H4 (cell line): ENCODE results near the gene PLXNA1. TPM values are rescaled to one million over a fixed set of nuclear protein-coding genes. Genes with fewer than 3 reads are reported as not detected.

Experiments used
- DNase-seq: peaks from one replicate; pipeline ENCODE4 v3.0.0-alpha.2; 2015; ENCODE audit warnings: low spot score
- total RNA-seq: library from RNA; depleted of rRNA; stranded (reverse); fragments of >200 nt; shearing (Covaris generic); gene quantifications from 2 replicates; pipeline ENCODE4 v1.2.3, GENCODE V29; 2014

The PLXNA1 gene
- total RNA-seq, 1 experiment from 2014 or later, result 15.9 TPM

DNA sequence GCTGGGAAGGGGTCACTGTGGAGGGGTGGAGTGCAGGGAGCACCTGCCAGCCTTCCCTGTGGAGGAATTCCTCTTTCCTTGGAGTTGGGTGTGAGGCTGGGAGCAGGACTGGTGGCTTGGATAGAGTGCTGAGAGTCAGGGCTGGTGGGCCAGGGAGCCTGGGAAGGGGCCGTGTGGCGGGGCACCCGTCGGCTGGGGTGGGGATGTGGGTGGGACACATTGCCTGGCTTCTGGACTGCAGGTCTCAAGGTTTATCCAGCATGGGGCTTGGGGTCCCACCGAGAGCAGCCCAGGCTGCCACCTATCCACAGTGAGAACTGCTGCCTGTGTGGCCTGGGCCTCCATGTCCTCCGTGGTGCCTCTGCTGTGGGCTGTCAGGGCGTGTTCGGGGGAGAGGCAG is 4.7 kb downstream of the PLXNA1 start:
- DNase-seq, result no peak

DNA sequence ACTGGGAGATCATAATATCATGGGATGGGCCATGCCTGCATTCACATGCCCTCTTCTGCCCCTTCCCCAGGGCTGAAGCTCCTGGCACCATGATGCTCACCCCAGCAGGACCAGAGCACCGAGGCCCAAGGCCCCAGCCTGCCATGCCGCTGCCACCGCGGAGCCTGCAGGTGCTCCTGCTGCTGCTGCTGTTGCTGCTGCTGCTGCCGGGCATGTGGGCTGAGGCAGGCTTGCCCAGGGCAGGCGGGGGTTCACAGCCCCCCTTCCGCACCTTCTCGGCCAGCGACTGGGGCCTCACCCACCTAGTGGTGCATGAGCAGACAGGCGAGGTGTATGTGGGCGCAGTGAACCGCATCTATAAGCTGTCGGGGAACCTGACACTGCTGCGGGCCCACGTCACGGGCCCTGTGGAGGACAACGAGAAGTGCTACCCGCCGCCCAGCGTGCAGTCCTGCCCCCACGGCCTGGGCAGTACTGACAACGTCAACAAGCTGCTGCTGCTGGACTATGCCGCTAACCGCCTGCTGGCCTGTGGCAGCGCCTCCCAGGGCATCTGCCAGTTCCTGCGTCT is 5.6 kb downstream of the PLXNA1 start:
- no peak for DNase-seq

DNA sequence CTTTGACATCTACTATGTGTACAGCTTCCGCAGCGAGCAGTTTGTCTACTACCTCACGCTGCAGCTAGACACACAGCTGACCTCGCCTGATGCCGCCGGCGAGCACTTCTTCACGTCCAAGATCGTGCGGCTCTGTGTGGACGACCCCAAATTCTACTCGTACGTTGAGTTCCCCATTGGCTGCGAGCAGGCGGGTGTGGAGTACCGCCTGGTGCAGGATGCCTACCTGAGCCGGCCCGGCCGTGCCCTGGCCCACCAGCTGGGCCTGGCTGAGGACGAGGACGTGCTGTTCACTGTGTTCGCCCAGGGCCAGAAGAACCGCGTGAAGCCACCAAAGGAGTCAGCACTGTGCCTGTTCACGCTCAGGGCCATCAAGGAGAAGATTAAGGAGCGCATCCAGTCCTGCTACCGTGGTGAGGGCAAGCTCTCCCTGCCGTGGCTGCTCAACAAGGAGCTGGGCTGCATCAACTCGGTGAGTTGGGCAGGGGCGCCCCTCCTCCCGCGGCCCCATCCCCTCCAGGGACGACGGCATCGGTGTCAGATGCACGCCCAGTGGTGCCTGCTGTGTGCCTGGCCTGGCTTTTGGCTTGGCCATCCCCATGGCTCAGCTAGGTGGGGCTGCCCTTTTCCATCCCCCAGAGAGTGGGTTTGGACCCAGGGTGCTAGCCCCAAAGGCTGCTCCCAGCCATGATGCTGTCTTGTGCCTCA is 6.6 kb downstream of the PLXNA1 start:
- DNase-seq, result no peak

DNA sequence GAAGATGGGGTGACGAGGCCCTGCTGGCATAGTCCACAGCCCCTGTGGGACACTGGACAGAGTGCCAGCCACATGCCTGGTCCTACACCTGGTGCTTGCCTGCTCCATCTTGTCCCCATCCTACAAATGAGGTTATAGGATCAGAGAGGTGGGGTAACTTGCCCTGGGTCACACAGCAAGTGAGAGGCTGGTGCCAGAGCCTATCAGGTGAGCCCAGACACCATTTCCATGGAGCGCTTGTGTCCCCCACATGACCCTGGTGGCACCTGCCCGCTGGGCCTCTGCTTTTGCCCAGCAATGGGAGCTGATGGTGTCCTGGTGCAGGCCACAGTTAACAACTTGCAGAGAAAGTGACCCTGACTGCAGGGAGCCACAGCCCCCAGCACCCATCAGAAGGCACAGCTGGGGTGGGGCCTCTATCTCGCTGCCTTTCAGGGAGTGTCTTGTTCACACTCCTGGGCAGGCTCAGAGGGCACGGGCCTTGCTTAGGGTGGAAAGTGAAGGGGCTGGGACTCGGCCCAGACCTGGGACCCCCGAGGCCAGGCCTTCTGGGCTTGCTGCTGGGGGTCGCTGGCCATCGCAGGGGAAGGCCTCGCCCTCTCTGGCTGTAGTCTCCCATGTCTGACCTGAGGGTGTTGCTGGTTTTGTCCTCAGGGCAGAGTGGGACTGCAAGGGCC is 7.2 kb downstream of the PLXNA1 start:
- no peak for DNase-seq

DNA sequence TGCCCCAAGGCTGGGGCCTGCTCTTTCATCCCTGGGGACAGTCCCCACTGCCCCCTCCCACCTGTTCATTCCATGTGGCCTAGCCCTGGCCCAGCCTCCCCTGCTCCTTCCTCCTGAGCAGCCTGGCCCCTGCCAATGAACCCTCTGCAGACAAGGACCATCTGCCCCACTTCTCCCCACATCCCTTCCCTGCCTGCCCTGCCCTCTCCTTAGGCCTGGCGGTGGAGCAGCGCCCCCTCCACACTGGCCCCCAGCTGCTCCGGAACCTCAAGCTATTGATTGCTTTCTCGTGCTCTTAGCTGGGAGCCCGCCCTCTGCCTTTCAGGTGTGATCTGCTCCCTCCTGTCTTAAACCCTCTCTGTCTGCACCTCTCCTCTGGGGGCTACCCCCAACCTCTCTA is 8.0 kb downstream of the PLXNA1 start:
- no peak for DNase-seq

DNA sequence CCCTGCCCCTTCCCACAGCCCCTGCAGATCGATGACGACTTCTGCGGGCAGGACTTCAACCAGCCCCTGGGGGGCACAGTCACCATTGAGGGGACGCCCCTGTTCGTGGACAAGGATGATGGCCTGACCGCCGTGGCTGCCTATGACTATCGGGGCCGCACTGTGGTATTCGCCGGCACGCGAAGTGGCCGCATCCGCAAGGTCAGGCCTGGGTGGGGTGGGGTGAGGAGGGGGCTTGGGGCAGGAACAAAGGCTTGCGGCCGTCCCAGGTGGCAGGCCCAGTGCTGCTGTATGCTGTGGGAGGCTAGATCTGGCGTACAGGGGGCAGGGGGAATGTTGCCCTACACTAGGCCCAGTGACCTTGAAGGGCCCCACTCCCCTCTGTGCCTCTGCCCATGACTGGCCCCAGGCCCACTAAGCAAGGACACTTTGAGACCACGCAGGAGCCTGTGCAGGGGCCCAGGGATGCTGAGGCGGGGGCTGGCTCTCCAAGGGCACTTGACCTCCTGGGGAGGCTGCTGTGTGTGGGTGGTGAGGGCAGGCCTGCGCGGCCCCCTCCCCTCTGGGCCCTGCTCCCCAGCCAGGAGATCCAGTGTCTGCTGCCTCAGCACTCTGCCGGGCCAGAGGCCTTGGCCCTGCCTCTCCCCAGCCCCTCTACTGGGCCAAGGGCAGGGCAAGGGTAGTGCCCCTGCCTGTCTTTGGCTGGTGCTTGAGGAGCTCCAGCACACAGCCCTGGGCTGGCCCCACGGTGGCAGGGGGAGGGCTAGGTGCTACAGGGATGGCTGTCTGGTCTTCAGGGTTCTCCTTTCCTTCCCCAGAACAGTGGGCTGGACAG is 8.7 kb downstream of the PLXNA1 start:
- DNase-seq, result no peak

DNA sequence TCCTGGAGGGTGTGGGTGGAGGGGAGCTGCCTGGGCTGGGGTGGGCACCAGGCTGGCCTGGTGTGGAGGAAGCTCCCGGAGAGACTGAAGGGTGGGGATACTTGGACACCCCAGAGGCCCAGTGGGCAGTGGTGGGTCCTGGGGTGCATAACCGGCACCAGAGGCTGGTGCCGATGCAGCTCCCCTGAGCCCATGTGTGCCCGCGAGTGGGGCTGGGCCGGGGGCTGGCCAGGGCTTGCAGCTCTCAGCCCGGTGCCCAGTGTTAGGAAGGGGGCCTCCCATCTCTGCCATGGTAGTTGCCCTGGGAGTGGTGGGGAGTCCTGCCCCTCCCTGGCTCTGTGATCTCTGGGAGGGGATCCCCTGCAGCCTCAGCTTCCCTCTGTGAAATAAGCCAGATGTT is 9.3 kb downstream of the PLXNA1 start:
- DNase-seq, result no peak

DNA sequence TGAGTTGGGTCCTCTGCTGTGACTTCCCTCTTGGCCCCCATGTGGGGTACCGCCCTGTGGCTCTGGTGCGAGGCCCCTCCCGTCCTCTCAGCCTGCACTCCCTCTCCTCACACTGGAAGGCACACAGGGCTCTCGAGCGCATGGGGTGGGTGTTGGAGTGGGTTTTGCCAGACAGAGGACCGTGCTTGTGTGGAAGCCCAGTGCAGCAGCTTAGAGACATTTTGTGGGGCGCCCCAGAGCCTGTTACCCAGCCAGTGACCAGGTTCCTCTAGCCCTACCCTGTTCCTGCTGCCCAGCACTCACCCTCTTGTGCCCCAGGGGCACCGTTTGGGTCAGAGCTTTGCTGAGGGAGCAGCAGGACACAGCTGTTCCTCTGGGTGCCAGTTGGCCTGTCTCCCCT is 9.9 kb downstream of the PLXNA1 start:
- DNase-seq, result no peak

DNA sequence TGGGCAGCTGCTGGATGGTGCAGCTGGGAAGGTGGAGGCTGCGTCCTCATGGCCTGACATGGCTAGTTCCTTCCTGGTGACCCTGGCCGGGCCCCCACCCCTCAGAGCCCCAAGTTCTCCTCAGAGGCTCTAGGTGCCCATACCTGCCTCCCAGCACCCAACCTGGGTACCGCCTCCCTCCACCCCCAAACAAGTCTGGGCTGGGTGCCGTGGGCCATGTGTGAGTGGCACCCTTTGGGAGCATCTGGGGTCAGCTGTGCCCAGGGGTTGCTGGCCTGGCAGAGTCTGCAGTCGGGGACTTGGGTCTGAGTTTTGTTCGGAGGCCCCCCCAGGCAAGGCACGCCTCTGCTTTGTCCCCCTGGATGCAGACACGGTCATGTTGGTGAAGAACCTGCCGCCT is 10.5 kb downstream of the PLXNA1 start:
- no peak for DNase-seq

DNA sequence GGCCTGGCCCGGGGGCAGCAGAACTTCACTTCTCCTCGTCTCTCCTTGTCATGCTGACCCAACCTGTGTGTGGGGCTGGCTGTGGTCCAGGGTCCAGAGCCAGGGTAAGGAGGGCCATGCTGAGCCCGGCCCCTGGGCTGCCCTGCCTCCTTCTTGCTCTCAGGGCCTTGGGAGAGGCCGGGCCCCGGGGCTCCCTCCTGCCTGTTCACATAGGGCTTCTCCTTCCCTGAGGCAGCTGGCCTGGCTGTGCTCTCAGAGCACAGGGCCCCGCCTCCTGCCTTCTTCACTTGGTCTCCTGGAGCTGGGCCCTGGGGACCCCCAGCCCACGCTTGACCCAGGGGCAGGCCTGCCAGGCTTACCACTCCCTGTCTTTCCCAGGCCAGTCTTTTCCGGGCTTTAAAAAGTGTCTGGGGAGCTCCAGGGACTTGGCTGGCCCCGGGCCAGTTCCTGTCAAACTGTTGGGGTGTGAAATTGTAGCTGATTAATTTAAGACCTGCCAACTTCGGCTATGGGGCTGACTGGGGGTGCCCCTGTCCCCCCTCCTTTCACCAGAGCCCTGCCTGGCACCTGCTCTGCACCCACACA is 11.8 kb downstream of the PLXNA1 start:
- no peak for DNase-seq

DNA sequence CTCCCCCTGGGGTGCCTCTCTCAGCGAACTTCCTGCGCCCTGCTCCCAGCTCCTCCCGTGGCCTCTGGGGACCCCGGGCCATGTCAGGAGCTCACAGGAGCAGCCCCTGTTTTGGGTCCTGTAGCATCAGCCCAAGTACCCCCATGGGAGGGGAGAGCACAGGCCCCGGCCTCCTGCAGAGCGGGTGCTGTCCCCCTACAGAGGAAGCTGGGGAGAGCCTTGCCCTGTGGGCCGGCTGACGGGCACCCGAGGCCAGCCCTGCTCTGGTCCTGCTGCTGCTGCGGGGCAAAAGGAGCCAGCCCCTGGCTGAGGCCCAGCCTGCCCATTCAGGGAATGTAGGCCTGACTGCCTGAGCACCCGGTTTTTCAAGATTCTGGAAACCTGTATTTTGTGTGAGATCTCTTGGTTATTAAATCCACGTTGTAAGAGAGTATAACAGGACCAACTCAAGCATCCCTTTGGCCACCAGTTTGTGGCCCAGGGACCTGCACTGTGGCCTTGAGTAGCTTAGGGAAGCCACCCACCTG is 12.4 kb downstream of the PLXNA1 start:
- DNase-seq, result no peak

DNA sequence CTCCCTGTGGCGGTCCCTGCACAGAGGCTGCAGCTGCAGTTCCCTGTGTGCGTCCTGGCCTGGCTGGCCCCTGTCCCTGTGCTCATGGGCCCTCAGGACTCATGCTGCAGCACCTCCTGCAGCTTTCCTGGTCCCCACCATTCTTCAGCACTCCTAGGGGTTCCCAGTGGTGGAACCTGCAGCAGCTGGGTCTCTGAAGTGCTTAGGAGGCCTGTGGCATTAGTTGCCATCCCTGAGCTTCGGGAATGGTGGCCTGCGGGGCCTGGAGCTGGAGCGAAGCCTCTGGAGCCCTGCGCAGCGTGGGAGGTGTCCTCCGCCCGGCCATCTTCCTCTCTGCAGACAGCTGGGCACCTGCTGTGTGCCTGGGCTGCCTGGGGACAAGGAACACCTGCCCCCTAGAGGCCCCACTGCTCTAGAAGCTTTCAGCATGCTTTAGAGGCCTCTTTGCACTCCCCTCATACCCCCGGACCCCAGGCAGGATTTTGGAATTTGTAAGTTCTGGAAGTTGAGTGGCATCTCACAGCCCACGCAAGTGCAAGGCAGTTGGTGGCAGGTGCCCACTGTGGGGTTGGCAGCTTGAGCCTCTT is 13.1 kb downstream of the PLXNA1 start:
- DNase-seq, result no peak

DNA sequence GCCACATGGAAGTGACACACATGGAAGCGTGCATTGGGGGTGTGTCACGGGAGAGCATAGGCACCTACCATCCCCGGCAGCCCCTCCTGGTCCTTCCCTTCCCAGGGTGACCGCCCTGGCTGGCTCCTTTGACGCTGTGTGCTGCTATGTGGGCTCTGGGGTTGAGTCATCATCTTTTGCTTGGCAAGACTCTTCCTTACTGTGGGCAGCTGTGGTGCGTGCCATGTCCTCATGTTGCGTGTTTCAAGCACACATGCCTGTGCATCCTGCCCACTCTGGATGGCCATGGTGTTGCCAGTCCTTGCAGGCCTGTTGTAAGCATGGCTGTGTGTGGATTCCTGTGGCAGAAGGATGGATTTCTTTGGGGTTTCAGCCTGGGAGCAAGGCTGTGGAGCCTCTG is 14.0 kb downstream of the PLXNA1 start:
- DNase-seq, result no peak

DNA sequence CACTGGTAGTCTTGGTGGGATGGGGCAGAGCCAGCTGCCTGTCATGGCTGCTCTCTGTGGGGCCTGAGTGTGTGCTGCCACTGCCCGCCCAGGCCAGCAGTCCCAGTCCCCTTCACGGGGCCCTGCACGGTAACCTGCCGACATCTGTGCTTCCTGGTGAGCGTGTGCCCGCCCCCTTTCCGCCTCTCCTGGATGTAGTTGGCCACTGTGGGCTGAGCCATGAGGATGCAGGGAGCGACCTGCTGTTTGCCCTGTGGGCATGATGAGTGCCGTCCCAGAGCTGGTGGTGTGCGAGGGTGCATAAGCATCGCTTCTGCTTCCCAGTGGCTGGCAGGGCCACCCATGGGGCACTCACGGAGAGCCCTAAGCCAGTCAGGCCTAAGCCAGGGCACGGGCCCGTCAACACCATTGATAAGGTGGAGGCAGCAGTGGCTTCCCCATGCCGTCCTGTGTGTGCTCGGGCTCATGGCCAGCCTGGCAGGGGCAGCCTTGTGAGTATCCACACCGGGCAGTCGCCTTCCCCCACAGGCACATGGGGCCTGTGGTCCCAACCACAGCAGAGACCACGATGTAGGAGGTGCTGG is 14.6 kb downstream of the PLXNA1 start:
- DNase-seq, result no peak

DNA sequence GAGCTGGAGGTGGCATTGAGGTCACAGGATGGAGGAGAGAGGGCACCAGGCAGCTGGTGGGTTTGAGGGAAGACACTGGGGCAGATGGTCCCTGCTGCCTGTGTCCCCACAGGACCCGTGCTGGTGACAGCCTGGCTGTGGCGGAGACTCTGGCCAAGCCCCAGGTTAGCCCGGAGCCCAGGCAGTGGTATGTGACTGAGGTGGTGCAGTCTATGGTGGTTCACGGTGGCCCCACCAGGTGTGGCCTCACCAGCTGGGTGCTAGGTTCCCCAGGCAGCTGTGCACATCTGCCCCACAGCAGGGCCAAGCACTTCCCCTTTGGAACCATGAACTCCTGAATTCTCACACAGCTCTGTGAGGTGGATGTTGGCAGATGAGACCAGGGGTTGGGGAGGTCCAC is 15.4 kb downstream of the PLXNA1 start:
- DNase-seq, result no peak

DNA sequence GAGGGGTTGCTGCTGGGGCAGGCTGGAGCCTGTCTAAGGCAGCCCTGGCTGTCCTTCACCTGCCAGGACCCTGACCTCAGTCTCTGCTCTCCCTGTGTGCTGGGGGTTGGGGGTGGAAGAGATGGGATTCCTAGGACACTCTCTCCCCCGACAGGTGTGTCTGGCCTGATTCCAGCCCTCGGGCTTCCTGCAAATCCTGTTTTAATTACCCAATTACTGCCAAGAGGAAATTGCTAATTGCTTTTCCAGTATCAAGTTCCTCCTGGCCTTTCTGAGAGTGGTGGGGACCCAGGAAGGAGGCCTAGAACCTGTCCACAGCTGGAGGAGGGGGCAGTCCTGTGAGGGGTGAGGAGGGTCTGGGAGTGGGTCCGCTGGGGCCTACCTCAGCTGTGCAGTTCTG is 15.8 kb downstream of the PLXNA1 start:
- DNase-seq, result no peak

DNA sequence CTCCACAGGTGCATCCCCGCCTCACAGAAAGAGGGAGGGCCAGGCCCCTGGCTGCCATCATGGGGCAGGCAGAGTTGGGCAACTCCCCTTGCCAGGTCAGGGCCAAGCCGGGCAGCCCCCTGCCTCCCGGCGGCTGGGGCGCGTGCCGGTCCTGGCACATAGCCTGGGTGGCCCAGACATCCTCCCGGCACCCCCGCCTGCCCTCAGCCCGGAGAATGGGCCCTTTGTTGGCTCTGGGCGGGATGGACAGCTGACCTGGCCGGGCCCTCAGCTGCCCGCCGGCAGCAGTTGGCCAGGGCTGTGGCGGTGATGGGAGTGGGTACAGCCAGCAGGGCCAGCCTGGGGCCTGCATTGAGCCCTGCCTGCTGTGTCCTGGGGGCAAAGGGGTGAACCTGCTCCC is 16.5 kb downstream of the PLXNA1 start:
- DNase-seq, result no peak

DNA sequence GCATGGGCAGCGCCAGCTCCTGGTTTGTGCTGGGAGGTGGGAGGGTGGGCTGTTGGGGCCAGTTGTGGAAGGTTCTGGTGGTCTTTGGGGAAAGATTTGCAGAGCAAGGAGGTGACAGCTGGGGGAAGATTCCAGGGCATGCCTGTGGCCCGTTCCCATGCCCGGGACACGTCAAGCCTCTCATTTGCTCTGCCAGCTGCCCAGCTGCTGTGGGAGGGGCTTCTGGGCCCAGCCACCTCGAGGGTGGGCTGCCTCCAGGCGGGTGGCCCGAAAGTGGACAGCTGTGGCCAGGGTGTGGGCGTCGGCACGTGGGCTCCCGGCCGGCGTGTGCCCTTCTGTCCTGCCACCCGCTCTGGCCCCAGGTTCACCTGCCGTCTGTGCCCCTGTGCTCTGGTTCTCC is 17.2 kb downstream of the PLXNA1 start:
- DNase-seq, result no peak

DNA sequence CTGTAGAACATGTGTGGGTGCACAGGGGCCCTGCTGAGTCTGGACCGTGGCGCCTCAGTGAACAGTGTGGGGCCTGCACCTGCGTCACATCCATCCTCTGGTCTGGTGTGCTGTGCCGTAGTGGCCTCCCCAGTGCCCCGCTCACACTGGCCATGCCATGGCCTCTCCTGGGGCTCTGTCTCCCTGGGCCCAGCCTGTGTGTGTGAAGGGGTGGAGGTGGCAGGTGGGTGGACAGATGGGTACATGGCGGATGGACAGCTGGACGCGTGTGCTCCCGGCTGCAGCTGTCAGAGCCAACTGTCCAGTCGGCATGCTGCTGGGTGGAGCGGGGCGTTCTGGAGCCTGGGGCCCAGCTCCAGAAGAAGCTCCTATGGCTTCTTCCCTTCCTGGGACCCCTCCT is 17.8 kb downstream of the PLXNA1 start:
- DNase-seq, result no peak

DNA sequence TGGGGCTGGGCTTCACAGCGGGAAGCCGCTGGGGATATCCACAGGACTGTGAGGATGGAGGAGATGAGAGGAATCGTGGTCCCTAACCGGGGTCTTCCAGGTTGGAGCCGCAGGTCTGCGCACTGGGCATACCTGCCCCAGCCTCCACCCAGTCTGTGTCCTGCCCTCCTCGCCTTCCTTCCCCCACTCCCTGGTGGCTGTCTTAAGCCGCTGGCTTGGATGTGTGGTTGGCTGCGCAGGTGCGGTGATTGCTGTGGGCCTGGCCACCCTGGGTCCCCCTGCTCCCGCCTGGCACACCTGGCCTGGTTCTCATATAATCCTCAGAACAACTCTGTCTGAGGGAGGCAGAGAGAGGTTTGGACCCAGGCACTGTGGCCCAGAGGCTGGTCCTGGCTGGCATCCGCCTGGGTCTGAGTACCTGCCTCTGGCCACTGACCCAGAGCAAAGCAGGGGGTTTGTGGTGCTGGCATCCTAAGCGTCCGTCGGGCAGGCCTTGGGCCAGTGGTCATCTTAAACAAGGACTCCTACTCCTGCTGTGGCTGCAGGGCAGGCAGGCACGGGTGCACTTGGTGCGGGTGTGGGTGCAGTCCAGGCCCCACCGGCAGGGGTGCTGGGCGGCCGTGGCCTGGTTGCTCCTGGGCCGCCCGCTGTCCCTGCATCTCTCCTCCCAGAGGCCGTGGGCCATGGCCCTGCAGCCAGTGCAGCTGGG is 18.7 kb downstream of the PLXNA1 start:
- no peak for DNase-seq
